GM18951 (cell line): ENCODE results near the gene ABHD16A.

Experiments used
- POLR2A ChIP-seq: IDR thresholded peaks from 4 replicates; pipeline ENCODE4 v1.6.1; 2011; ENCODE audit warnings: mild to moderate bottlenecking; ENCODE audit not compliant: insufficient read length, insufficient read depth; ENCODE audit errors: extremely low read depth
- in situ Hi-C: fragments of 300-500 bp; cut with MboI; formaldehyde crosslinking; loops from one replicate; pipeline ENCODE4 v1.12.0; 2022; ENCODE audit warnings: low sequenced_read_pairs, mixed read lengths, inconsistent platforms; ENCODE audit not compliant: unreplicated experiment

ABHD16A gene

GRCh38 chr6:31702819-31703716 lies at the start of gene ABHD16A:
Gene ABHD16A (minus strand): TSS chr6:31703324. CDS start chr6:31703281, 43 bp downstream.
- in situ Hi-C loops, result no loop called here

GRCh38 chr6:31752739-31753319 lies 49.7 kb upstream of the ABHD16A start:
- in situ Hi-C loops, result no loop called here
- no peak for TF ChIP-seq POLR2A

More at GRCh38 chr6:31702819-31703716, at the start of gene ABHD16A:
- peak; percentile 94 for TF ChIP-seq POLR2A

GRCh38 chr6:31750411-31751022 lies 47.4 kb upstream of the ABHD16A start:
- TF ChIP-seq POLR2A, result no peak
- in situ Hi-C loops, result no loop called here

GRCh38 chr6:31749301-31750036 lies 46.3 kb upstream of the ABHD16A start:
- no peak for TF ChIP-seq POLR2A
- in situ Hi-C loops, result no loop called here

- in situ Hi-C loops, result no loop called here
- TF ChIP-seq POLR2A, result no peak
These were observed 41.3 kb upstream of the ABHD16A start for GRCh38 chr6:31744422-31744821.

- TF ChIP-seq POLR2A, result no peak
- in situ Hi-C loops, result no loop called here
These were observed 39.8 kb upstream of the ABHD16A start for GRCh38 chr6:31742894-31743293.

- in situ Hi-C loops, result no loop called here
- no peak for TF ChIP-seq POLR2A
These were observed 38.7 kb upstream of the ABHD16A start for GRCh38 chr6:31741815-31742214.

GRCh38 chr6:31740397-31741223 lies 37.5 kb upstream of the ABHD16A start:
- no peak for TF ChIP-seq POLR2A
- in situ Hi-C loops, result no loop called here

- TF ChIP-seq POLR2A, result peak; percentile 65
- in situ Hi-C loops, result no loop called here
These were observed 36.7 kb upstream of the ABHD16A start, which contains the start of gene MSH5 for GRCh38 chr6:31739639-31740396. Gene MSH5 (plus strand): TSS chr6:31740005. CDS start chr6:31740467, 462 bp downstream.

- TF ChIP-seq POLR2A, result peak; percentile 63
- in situ Hi-C loops, result no loop called here
These were observed 35.2 kb upstream of the ABHD16A start for GRCh38 chr6:31737991-31738979.

- in situ Hi-C loops, result no loop called here
- TF ChIP-seq POLR2A, result no peak
These were observed 34.3 kb upstream of the ABHD16A start for GRCh38 chr6:31737315-31737990.
